AG09319 (cell line): ENCODE data around the gene PTCH1.

ENCODE experiments used
- DNase-seq: peaks from one replicate; pipeline ENCODE4 v3.0.0-alpha.2; 2010; ENCODE audit warnings: low read depth; ENCODE audit errors: extremely low read depth
- TF ChIP-seq, protein P1 (sequence below): IDR thresholded peaks from 2 replicates; pipeline ENCODE4 v1.5.1; 2011; ENCODE audit warnings: low read depth, mild to moderate bottlenecking, inconsistent platforms, low read length, moderate library complexity

PTCH1 gene

DNA sequence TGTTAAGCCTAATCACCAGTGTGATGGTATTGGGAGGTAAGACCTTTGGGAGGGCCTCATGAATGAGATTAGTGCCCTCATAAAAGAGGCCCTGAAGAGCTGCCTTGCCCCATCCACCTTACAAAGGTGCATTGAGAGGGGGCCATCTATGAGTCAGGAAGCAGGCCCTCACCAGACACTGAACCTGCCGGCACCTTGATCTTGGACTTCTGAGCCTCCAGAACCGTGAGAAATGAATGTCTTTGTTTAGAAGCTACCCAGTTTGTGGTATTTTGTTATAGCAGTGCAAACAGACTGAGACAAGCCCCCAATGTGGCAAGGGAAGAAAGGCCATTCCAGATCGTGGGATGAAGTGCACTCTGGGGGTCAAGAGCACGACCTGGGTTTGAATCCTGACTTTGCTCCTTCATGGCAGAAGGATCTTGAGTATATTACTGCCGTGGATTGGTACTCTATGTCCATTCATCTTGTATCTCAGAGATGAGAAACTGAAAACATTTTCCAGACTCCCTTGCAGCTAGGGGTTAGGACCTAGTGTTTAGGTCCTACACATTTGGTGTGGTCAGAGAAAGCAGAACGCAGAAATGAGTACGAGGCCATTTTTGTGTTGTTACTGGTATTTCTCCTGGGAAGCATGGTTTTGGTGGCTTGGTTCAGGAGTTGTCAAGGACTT lies 86.7 kb downstream of the PTCH1 start:
- TF ChIP-seq, protein P1, sequence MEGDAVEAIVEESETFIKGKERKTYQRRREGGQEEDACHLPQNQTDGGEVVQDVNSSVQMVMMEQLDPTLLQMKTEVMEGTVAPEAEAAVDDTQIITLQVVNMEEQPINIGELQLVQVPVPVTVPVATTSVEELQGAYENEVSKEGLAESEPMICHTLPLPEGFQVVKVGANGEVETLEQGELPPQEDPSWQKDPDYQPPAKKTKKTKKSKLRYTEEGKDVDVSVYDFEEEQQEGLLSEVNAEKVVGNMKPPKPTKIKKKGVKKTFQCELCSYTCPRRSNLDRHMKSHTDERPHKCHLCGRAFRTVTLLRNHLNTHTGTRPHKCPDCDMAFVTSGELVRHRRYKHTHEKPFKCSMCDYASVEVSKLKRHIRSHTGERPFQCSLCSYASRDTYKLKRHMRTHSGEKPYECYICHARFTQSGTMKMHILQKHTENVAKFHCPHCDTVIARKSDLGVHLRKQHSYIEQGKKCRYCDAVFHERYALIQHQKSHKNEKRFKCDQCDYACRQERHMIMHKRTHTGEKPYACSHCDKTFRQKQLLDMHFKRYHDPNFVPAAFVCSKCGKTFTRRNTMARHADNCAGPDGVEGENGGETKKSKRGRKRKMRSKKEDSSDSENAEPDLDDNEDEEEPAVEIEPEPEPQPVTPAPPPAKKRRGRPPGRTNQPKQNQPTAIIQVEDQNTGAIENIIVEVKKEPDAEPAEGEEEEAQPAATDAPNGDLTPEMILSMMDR: no peak
- no peak for DNase-seq

DNA sequence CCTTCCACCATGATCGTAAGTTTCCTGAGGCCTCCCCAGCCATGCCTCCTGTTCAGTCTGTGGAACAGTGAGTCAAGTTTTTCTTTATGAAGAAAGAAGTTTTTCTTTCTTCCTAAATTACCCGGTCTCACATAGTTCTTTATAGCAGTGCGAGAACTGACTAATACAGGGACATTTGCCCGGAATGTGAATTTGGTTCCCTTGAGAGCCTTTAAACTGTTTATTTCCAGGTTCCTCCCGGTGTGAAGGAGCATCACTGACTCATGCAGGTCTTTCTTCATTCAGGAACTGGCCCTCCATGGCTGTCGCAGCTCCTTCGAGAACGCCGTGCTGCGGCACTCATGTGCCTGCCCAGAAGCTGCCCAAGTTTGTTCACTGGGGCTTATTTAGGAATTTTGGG lies 87.7 kb downstream of the PTCH1 start:
- TF ChIP-seq, protein P1: no peak
- DNase-seq: no peak

DNA sequence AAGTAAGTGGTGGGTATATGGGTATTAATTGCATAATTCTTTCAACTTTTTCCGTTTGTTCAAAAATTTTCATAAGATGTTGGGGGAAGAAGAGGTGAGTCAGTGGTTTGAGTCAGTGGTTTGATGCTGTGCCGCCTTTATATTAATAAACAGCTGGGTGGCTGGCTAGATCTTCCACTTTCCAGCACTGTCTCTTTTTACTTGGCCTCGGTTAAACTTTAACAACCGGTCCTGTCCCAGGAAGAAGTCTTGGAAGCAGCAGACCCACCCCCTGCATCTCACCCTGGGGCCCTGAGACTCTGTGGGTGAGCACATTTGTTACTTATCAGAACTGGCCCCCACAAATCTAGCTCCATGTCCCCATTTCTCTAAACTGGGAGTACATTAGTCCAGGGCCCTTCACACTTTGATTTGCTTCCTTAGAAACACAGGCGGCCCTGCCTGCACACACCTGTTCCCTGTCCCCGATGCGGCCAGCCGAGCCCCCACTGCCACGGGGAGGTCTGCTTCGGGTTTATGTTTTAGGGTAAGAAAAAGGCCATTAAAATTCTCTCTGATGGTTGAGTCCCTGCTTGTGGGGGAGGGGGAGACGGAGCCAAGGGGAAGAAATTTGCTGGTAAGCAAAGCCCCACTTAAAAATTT lies 90.7 kb downstream of the PTCH1 start:
- no peak for DNase-seq
- TF ChIP-seq, protein P1: no peak

DNA sequence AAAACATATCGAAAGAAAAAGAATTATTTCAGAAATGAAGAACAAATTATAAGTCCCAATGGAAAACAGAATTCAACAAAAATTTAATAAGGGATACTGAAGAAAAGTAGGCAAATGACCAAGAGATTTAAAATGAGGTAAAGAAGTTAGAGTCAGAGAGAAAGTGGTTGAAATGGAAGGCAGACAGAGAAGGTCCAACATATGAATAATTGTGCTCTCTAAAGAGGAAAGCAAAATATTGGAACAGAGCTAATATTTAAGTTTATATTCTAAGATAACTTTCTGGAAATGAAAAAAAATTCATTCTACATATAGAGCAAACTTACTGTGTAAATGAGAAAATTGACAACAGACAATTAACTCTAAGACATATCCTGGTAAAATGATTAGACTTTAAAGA lies 94.1 kb downstream of the PTCH1 start:
- TF ChIP-seq, protein P1: no peak
- DNase-seq: no peak

DNA sequence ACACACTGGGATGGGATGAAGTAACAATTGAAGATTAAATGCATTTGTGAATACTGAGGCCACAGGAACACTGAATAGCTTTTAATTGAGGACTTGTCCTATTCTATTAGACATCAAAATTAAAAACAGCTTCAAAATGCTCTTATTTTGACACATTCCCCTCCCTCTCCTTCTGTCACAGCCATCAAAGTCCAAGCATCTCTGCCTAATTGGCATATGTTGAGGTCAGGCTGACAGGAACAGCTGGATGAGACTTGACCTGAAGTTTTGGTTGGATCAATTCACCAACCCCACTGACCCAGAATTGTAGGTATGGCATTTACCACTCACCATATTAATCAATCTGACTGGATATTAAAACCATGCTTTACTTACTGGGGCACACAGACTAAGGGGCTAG lies 96.3 kb downstream of the PTCH1 start:
- TF ChIP-seq, protein P1: no peak
- no peak for DNase-seq

DNA sequence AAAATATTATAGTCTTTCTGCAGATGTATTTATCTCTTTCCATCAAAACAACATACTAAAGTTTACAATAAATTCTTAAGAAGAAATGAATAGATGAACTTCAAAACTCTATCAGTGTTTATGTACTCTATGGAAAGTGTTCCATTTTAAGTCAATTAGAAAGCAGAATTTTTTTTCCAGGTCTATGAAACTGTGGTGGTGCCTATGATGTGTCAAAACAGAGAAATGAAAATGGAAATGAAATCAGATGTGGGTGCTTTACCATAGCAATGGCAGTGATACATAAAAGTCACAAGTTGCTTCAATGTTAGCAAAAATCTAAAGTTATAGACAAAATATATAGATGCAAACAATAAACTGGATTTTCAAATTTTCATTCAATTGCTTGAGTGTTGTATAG lies 97.3 kb downstream of the PTCH1 start:
- no peak for DNase-seq
- TF ChIP-seq, protein P1: no peak

DNA sequence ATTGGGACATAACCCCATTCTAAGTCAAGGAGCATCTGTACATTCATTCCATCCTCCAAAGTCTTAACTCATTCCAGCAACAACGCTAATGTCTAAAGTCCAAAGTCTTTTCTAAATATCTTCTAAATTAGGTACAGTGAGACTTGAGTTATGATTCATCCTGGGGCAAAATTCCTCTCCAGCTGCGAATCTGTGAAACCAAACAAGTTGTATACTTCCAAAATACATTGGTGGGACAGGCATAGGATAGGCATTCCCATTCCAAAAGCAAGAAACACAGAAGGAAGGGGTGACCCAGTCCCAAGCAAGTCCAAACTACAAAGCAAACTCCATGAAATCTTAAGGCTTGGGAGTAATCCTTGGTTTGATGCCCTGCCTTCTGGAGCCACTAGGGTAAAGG lies 101.6 kb downstream of the PTCH1 start:
- TF ChIP-seq, protein P1: no peak
- no peak for DNase-seq
